WTC11 (cell line): Measurements from ENCODE around the gene SKP1. TPM values are rescaled to one million over a fixed set of nuclear protein-coding genes. Genes with fewer than 3 reads are reported as not detected.

ENCODE experiments used
- AR ChIP-seq: fragments of 250-450 bp; sonication (Bioruptor Pico); IDR thresholded peaks from 2 replicates; pipeline ENCODE4 v1.9.0; 2021; ENCODE audit warnings: mild to moderate bottlenecking
- ATF3 ChIP-seq: sonication (generic); formaldehyde crosslinking; conservative IDR thresholded peaks from 2 replicates; pipeline ENCODE4 v1.8.1; 2022; ENCODE audit warnings: mild to moderate bottlenecking, missing genetic modification reagents
- ELF4 ChIP-seq: sonication (generic); formaldehyde crosslinking; IDR thresholded peaks from 2 replicates; pipeline ENCODE4 v1.8.1; 2022; ENCODE audit warnings: low read depth, mild to moderate bottlenecking, moderate library complexity, missing genetic modification reagents
- HMGA2 ChIP-seq: fragments of 250-450 bp; sonication (Bioruptor Pico); IDR thresholded peaks from 2 replicates; pipeline ENCODE4 v1.4.0; 2021; ENCODE audit warnings: mild to moderate bottlenecking, moderate library complexity
- JAZF1 ChIP-seq: fragments of 250-450 bp; sonication (Bioruptor Pico); IDR thresholded peaks from 2 replicates; pipeline ENCODE4 v1.9.0; 2021; ENCODE audit warnings: moderate library complexity, mild to moderate bottlenecking, inconsistent platforms
- MXD4 ChIP-seq: fragments of 250-450 bp; sonication (Bioruptor Pico); IDR thresholded peaks from 2 replicates; pipeline ENCODE4 v1.8.0; 2021; ENCODE audit warnings: mild to moderate bottlenecking, moderate library complexity, borderline replicate concordance
- NR2C2 ChIP-seq: sonication (generic); formaldehyde crosslinking; IDR thresholded peaks from 2 replicates; pipeline ENCODE4 v1.8.0; 2022; ENCODE audit warnings: mild to moderate bottlenecking, missing genetic modification reagents
- PRRX2 ChIP-seq: fragments of 250-450 bp; sonication (Bioruptor Pico); IDR thresholded peaks from 2 replicates; pipeline ENCODE4 v1.8.0; 2021; ENCODE audit warnings: mild to moderate bottlenecking
- USF1 ChIP-seq: sonication (generic); formaldehyde crosslinking; IDR thresholded peaks from 2 replicates; pipeline ENCODE4 v1.8.0; 2022; ENCODE audit warnings: mild to moderate bottlenecking, missing genetic modification reagents
- total RNA-seq: library from RNA; stranded (reverse); gene quantifications from 3 replicates; pipeline ENCODE4 v1.2.3, GENCODE V29; 2021
- TF ChIP-seq, protein P1 (sequence below): fragments of 250-450 bp; sonication (Bioruptor Pico); IDR thresholded peaks from 2 replicates; pipeline ENCODE4 v1.9.0; 2021; ENCODE audit warnings: mild to moderate bottlenecking, borderline replicate concordance
- TF ChIP-seq, protein P2 (sequence below): sonication (generic); formaldehyde crosslinking; conservative IDR thresholded peaks from 2 replicates; pipeline ENCODE4 v1.8.1; 2023; ENCODE audit warnings: mild to moderate bottlenecking, low read depth, missing genetic modification reagents, moderate library complexity
- TF ChIP-seq, protein P3 (sequence below): sonication (generic); formaldehyde crosslinking; IDR thresholded peaks from 2 replicates; pipeline ENCODE4 v1.8.0; 2022; ENCODE audit warnings: mild to moderate bottlenecking, missing genetic modification reagents

Gene SKP1
- total RNA-seq, 1 experiment from 2014 or later: 285 TPM

DNA sequence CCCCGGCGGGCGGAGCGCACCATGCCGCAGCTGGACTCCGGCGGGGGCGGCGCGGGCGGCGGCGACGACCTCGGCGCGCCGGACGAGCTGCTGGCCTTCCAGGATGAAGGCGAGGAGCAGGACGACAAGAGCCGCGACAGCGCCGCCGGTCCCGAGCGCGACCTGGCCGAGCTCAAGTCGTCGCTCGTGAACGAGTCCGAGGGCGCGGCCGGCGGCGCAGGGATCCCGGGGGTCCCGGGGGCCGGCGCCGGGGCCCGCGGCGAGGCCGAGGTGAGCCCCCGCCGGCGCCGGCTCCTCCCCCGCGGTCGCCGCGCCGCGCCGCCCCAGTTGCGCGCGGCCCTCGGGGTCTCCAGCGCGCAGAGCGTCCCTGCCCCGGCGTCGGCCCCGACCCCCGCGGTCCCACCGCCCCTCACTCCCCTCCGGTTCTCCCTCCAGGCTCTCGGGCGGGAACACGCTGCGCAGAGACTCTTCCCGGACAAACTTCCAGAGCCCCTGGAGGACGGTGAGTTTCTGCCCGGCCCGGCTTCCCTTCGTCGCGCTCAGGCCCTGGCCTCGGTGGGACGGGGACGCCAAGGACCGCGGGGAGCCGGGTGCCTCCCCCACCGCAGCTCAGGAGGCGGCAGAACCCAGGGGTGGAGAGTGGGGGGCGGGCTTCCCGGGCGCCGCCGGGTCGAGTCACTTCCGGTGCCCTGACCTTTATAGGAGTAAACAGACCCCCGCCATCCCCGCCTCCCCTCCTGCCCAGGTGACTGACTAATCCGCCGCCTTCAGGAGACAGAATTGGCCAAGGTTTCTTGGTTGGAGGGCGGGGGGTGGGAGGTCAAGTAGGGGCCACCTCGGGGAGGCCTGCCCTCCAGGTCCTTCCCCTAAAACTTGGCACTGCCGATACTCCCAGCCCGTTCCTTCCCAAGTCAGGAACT is 61.6 kb downstream of the SKP1 start (continued):
- TF ChIP-seq, protein P1, sequence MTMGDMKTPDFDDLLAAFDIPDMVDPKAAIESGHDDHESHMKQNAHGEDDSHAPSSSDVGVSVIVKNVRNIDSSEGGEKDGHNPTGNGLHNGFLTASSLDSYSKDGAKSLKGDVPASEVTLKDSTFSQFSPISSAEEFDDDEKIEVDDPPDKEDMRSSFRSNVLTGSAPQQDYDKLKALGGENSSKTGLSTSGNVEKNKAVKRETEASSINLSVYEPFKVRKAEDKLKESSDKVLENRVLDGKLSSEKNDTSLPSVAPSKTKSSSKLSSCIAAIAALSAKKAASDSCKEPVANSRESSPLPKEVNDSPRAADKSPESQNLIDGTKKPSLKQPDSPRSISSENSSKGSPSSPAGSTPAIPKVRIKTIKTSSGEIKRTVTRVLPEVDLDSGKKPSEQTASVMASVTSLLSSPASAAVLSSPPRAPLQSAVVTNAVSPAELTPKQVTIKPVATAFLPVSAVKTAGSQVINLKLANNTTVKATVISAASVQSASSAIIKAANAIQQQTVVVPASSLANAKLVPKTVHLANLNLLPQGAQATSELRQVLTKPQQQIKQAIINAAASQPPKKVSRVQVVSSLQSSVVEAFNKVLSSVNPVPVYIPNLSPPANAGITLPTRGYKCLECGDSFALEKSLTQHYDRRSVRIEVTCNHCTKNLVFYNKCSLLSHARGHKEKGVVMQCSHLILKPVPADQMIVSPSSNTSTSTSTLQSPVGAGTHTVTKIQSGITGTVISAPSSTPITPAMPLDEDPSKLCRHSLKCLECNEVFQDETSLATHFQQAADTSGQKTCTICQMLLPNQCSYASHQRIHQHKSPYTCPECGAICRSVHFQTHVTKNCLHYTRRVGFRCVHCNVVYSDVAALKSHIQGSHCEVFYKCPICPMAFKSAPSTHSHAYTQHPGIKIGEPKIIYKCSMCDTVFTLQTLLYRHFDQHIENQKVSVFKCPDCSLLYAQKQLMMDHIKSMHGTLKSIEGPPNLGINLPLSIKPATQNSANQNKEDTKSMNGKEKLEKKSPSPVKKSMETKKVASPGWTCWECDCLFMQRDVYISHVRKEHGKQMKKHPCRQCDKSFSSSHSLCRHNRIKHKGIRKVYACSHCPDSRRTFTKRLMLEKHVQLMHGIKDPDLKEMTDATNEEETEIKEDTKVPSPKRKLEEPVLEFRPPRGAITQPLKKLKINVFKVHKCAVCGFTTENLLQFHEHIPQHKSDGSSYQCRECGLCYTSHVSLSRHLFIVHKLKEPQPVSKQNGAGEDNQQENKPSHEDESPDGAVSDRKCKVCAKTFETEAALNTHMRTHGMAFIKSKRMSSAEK (CRISPR knock-in tag): no peak
- TF ChIP-seq AR (CRISPR knock-in tag): no peak
- TF ChIP-seq ATF3 (CRISPR knock-in tag): no peak
- TF ChIP-seq, protein P2, sequence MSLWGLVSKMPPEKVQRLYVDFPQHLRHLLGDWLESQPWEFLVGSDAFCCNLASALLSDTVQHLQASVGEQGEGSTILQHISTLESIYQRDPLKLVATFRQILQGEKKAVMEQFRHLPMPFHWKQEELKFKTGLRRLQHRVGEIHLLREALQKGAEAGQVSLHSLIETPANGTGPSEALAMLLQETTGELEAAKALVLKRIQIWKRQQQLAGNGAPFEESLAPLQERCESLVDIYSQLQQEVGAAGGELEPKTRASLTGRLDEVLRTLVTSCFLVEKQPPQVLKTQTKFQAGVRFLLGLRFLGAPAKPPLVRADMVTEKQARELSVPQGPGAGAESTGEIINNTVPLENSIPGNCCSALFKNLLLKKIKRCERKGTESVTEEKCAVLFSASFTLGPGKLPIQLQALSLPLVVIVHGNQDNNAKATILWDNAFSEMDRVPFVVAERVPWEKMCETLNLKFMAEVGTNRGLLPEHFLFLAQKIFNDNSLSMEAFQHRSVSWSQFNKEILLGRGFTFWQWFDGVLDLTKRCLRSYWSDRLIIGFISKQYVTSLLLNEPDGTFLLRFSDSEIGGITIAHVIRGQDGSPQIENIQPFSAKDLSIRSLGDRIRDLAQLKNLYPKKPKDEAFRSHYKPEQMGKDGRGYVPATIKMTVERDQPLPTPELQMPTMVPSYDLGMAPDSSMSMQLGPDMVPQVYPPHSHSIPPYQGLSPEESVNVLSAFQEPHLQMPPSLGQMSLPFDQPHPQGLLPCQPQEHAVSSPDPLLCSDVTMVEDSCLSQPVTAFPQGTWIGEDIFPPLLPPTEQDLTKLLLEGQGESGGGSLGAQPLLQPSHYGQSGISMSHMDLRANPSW: no peak
- TF ChIP-seq ELF4: no peak
- no peak for TF ChIP-seq JAZF1
- no peak for TF ChIP-seq USF1 (CRISPR knock-in tag)
- TF ChIP-seq, protein P3, sequence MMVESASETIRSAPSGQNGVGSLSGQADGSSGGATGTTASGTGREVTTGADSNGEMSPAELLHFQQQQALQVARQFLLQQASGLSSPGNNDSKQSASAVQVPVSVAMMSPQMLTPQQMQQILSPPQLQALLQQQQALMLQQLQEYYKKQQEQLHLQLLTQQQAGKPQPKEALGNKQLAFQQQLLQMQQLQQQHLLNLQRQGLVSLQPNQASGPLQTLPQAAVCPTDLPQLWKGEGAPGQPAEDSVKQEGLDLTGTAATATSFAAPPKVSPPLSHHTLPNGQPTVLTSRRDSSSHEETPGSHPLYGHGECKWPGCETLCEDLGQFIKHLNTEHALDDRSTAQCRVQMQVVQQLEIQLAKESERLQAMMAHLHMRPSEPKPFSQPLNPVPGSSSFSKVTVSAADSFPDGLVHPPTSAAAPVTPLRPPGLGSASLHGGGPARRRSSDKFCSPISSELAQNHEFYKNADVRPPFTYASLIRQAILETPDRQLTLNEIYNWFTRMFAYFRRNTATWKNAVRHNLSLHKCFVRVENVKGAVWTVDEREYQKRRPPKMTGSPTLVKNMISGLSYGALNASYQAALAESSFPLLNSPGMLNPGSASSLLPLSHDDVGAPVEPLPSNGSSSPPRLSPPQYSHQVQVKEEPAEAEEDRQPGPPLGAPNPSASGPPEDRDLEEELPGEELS (CRISPR knock-in tag): no peak
- TF ChIP-seq HMGA2 (CRISPR knock-in tag): no peak
- TF ChIP-seq NR2C2: no peak
- TF ChIP-seq MXD4 (CRISPR knock-in tag): no peak
- no peak for TF ChIP-seq PRRX2 (CRISPR knock-in tag)
